Testis (tissue), 3 donors: Measurements from ENCODE around the gene GPR108. TPM values are rescaled to one million over a fixed set of nuclear protein-coding genes. Genes with fewer than 3 reads are reported as not detected.
"Not testable (repeated sequence)": the region's sequence is repeated elsewhere in the genome, so short reads cannot be mapped to it uniquely, and the experiment has no call there.

Experiments
- DNase-seq: peaks from one replicate; pipeline ENCODE4 v3.0.0-alpha.2; 2019
- H3K27ac ChIP-seq, 2 donors: fragments of 200-600 bp; sonication (generic); one replicate each; pipeline ENCODE4 v1.5.1; 2019
- H3K27me3 ChIP-seq: fragments of 200-600 bp; sonication (generic); one replicate; pipeline ENCODE4 v1.5.1; 2019
- H3K36me3 ChIP-seq: fragments of 200-600 bp; sonication (generic); one replicate; pipeline ENCODE4 v1.5.1; 2017; ENCODE audit warnings: low read depth; ENCODE audit errors: missing control alignments
- H3K4me1 ChIP-seq: fragments of 200-600 bp; sonication (generic); one replicate; pipeline ENCODE4 v1.5.1; 2019
- H3K4me3 ChIP-seq, 2 donors: fragments of 200-600 bp; sonication (generic); one replicate each; pipeline ENCODE4 v1.5.1; 2017 to 2019
- H3K9me3 ChIP-seq: fragments of 200-600 bp; sonication (generic); one replicate; pipeline ENCODE4 v1.5.1; 2017
- CTCF ChIP-seq, 3 experiments: fragments of 450-650 bp in 2 of 3; fragments of 200-600 bp in 1 of 3; sonication (generic) in 1 of 3; IDR thresholded peaks; one replicate each; pipeline ENCODE4 v1.5.1; 2016 to 2019; ENCODE audit warnings: antibody characterized with exemption in 3 of 3, mild to moderate bottlenecking in 2 of 3, moderate library complexity in 1 of 3
- POLR2A ChIP-seq: fragments of 450-650 bp; IDR thresholded peaks from one replicate; pipeline ENCODE4 v1.6.1; 2017; ENCODE audit warnings: antibody characterized with exemption, mild to moderate bottlenecking, moderate library complexity
- WGBS, 2 donors: methylation state at CpG; one replicate each; pipeline ENCODE4 v1.1.5; 2018; 5-methylcytosine and 5-hydroxymethylcytosine counted together
- intact Hi-C: fragments of 100-400 bp; cut with DNase I; formaldehyde crosslinking; loops from one replicate; pipeline ENCODE4 v1.15.1; 2023; ENCODE audit warnings: low total_unique reads
- polyA plus RNA-seq: library from polyadenylated mRNA; stranded (reverse); fragments of 350-450 nt; fragmentation: Illumina TruSeq; extraction: RNeasy Lipid Tissue Mini Kit (QIAGEN cat#74804); gene quantifications from one replicate; pipeline ENCODE4 v1.2.3, GENCODE V29; 2014; ENCODE audit warnings: low read depth, low replicate concordance; ENCODE audit not compliant: insufficient read depth
- total RNA-seq, 2 donors: library from RNA; depleted of rRNA; stranded (reverse); fragments of >200 nt; gene quantifications; one replicate each; pipeline ENCODE4 v1.2.3, GENCODE V29; 2016

The GPR108 gene
- total and polyA plus RNA-seq, 3 donors from 2014 or later = 61.8 to 105 (median 87.1) TPM

DNA sequence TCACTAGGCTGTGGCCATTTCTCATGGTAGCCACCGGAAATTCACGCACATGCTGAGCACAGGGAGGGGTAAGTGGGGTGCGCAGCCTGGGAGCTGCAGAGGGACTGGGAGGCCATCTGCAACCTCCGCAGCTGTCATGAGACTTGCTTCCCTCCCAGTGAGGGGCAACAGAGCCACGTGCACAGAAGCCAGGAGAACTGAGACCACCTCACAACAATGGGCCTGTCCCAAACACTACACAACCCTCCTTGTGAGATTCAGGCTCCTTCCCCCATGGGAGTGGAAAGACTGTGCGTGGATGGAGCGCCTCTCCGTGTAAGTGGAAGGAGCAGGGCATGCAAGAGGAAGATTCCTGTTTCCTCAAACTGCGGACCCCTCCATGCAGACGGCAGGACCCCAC lies 25.8 kb downstream of the GPR108 start:
- 72 to 79% methylated on average over 10 of the region's 10 CpGs for WGBS, 2 donors
- H3K4me1 ChIP-seq = no peaks in the 10 kb centered on the region
- no peaks in the 10 kb centered on the region for H3K9me3 ChIP-seq
- no peaks in the 10 kb centered on the region for H3K36me3 ChIP-seq
- no peak overlapping the region for H3K27ac ChIP-seq
- H3K4me3 ChIP-seq = no peak overlapping the region
- TF ChIP-seq POLR2A = no peak
- TF ChIP-seq CTCF (IDR thresholded peaks at IDR 0.05) = no peak
- intact Hi-C loops = no loop called here
- no peak for DNase-seq
- no peaks in the 10 kb centered on the region for H3K27me3 ChIP-seq

DNA sequence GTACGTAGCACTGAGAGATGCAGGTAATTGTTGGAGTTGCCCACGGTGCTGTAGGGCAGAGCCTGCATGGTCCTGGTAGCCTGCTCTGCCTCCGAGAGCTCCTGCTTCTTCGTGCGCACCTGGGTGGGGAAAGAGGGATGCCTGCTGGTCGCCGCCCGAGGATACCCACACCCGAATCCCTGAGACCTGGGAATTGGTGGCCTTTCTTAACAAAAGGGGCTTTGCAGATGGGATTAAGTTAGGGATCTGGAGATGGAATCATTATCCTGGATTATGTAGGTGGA lies 26.4 kb downstream of the GPR108 start:
- Histone ChIP-seq H3K36me3 (no peaks in the 10 kb centered on the region), H3K4me3 (no peak overlapping the region), H3K27ac (no peak overlapping the region), H3K9me3 (no peaks in the 10 kb centered on the region), H3K27me3 (no peaks in the 10 kb centered on the region), H3K4me1 (no peaks in the 10 kb centered on the region)
- DNase-seq = no peak
- intact Hi-C loops = no loop called here
- WGBS, 2 donors = 74 to 85% methylated on average over 9 of the region's 9 CpGs
- TF ChIP-seq POLR2A = no peak
- no peak for TF ChIP-seq CTCF (IDR thresholded peaks at IDR 0.05)

DNA sequence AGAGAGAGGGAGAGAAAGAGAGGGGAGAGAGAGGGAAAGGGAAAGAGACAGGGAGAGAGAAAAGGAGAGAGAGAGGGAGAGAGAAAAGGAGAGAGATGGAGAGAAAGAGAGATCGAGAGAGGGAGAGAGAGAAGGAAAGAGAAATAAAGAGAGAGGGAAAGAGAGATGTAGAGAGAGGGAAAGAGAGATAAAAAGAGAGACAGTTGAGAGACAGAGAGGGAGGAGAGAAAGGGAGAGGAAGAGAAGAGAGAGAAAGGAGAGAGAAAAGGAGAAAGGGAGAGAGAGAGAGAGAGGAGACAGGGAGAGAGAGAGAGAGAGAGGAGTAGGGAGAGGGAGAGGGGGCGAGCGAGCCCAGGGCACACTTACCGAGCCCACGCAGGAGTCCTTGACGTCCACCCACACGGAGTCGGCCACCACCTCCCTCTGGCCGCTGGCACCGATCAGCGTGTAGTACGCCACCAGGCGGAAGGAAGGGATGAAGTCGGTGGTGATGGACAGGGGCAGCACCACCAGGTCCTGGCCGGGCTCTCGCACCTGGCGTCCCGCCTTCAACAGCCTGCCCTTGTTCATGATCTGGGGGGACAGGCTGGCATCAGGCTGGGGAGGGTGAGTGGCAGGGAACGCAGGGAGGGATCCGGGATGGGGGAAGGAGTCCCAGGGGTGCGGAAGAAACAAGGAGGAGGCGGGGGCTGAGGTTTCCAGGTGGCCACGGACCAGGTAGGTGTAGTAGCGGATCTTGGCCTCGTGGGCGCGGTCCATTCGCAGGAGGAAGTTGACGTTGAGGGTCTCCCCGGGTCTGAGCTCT lies 26.9 kb downstream of the GPR108 start:
- intact Hi-C loops = no loop called here
- H3K36me3 ChIP-seq = no peaks in the 10 kb centered on the region
- no peak overlapping the region for H3K4me3 ChIP-seq
- no peaks in the 10 kb centered on the region for H3K4me1 ChIP-seq
- H3K9me3 ChIP-seq = no peaks in the 10 kb centered on the region
- no peak overlapping the region for H3K27ac ChIP-seq
- DNase-seq = no peak
- WGBS, 2 donors = 41 to 45% methylated on average over 28 to 30 of the region's 30 CpGs
- TF ChIP-seq POLR2A (no peak), CTCF (IDR thresholded peaks at IDR 0.05) (no peak)
- H3K27me3 ChIP-seq = no peaks in the 10 kb centered on the region

DNA sequence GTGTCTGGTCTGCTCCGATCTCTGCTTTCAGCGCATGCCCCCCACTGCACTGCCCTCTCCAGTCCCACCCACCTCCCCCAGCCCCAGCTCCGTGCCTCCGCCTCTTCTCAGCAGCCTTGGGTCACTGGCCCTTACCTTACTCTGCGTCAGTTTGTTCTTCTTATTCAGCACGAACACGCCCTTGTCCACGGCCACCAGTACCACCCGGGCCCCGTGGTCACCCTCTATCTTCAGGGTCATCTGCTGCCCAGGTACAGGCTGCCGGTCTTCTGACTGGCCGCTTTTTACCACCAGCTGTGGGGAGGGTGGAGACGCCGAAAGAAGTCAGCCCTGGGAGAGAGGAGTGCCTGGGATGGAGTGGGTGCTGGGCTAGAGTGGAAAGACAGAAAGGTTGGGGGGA lies 27.8 kb downstream of the GPR108 start:
- Histone ChIP-seq H3K36me3 (no peaks in the 10 kb centered on the region), H3K27ac (no peak overlapping the region), H3K4me3 (no peak overlapping the region), H3K9me3 (no peaks in the 10 kb centered on the region), H3K4me1 (no peaks in the 10 kb centered on the region), H3K27me3 (no peaks in the 10 kb centered on the region)
- TF ChIP-seq POLR2A (no peak), CTCF (IDR thresholded peaks at IDR 0.05) (no peak)
- 51 to 57% methylated on average over 14 of the region's 14 CpGs for WGBS, 2 donors
- DNase-seq = no peak
- intact Hi-C loops = no loop called here

DNA sequence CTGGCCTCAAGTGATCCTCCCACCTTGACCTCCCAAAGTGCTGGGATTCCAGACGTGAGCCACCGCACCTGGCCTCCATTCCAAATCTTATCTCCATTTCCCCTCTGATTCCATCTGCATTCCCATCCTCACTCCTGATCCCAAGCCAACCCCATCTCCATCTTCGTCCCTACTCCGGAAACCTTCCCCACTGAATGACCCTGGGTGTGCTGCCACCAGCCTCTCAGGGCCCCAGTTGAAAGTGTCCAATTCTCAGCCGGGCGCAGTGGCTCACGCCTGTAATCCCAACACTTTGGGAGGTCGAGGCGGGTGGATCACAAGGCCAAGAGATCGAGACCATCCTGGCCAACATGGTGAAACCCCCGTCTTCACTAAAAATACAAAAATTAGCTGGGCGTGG lies 28.5 kb downstream of the GPR108 start:
- DNase-seq, H3K36me3 ChIP-seq, H3K9me3 ChIP-seq, H3K4me1 ChIP-seq, H3K4me3 ChIP-seq, H3K27ac ChIP-seq, intact Hi-C loops, H3K27me3 ChIP-seq: not testable (repeated sequence)
- 86 to 91% methylated on average over 12 of the region's 12 CpGs for WGBS, 2 donors
